OCI-LY1 (cell line): ENCODE results near the gene USF2.

Experiments
- H2AFZ ChIP-seq: fragments of 200-600 bp; sonication (generic), shearing (Covaris generic); 2 replicates; pipeline ENCODE4 v1.6.0; 2014; ENCODE audit warnings: antibody characterized with exemption, mild to moderate bottlenecking, low read length
- H3F3A ChIP-seq: fragments of 200-600 bp; sonication (generic), shearing (Covaris generic); 2 replicates; pipeline ENCODE4 v1.6.0; 2014; ENCODE audit warnings: mild to moderate bottlenecking, antibody characterized with exemption, low read length, moderate library complexity; ENCODE audit not compliant: insufficient read depth
- H3K27ac ChIP-seq: fragments of 200-600 bp; sonication (generic); 2 replicates; pipeline ENCODE4 v1.5.1; 2014; ENCODE audit warnings: low read length, mixed run types, mild to moderate bottlenecking, low read depth; ENCODE audit not compliant: poor library complexity, severe bottlenecking
- H3K27me3 ChIP-seq: fragments of 200-600 bp; sonication (generic); 2 replicates; pipeline ENCODE4 v1.6.0; 2014; ENCODE audit warnings: antibody characterized with exemption, mild to moderate bottlenecking, low read length, moderate library complexity; ENCODE audit not compliant: insufficient read depth
- H3K36me3 ChIP-seq: fragments of 200-600 bp; sonication (generic); 2 replicates; pipeline ENCODE4 v1.6.1; 2014; ENCODE audit warnings: mild to moderate bottlenecking, antibody characterized with exemption, low read length, moderate library complexity, mixed read lengths; ENCODE audit not compliant: insufficient read depth
- H3K4me1 ChIP-seq: fragments of 200-600 bp; sonication (generic); 2 replicates; pipeline ENCODE4 v1.5.1; 2014; ENCODE audit warnings: mild to moderate bottlenecking, low read length, moderate library complexity; ENCODE audit not compliant: insufficient read depth, severe bottlenecking
- H3K4me2 ChIP-seq: fragments of 200-600 bp; sonication (generic), shearing (Covaris generic); 2 replicates; pipeline ENCODE4 v1.6.1; 2014; ENCODE audit warnings: low read length
- H3K4me3 ChIP-seq: fragments of 200-600 bp; sonication (generic); 2 replicates; pipeline ENCODE4 v1.5.1; 2014; ENCODE audit warnings: low read length, low read depth, mild to moderate bottlenecking, mixed read lengths; ENCODE audit not compliant: poor library complexity, severe bottlenecking
- H3K79me2 ChIP-seq: fragments of 200-600 bp; shearing (Covaris generic); 2 replicates; pipeline ENCODE4 v1.6.1; 2016; ENCODE audit warnings: mixed run types, low read length, mixed read lengths; ENCODE audit not compliant: insufficient read depth
- H3K9ac ChIP-seq: fragments of 200-600 bp; sonication (generic), shearing (Covaris generic); 2 replicates; pipeline ENCODE4 v1.6.1; 2014; ENCODE audit warnings: mild to moderate bottlenecking, low read length, mixed read lengths
- H3K9me2 ChIP-seq: fragments of 200-600 bp; sonication (generic), shearing (Covaris generic); 2 replicates; pipeline ENCODE4 v1.6.1; 2014; ENCODE audit warnings: low read depth, mild to moderate bottlenecking, low read length, mixed read lengths
- H3K9me3 ChIP-seq: fragments of 200-600 bp; shearing (Covaris generic); 2 replicates; pipeline ENCODE4 v1.6.1; 2014; ENCODE audit warnings: low read length, mixed read lengths
- H4K20me1 ChIP-seq: fragments of 200-600 bp; sonication (generic), shearing (Covaris generic); 2 replicates; pipeline ENCODE4 v1.6.0; 2016; ENCODE audit warnings: mild to moderate bottlenecking, low read length; ENCODE audit not compliant: insufficient read depth
- EZH2 ChIP-seq: fragments of 200-600 bp; sonication (generic), shearing (Covaris generic); IDR thresholded peaks from 2 replicates; pipeline ENCODE4 v1.8.0; 2017; ENCODE audit warnings: borderline replicate concordance, mixed run types, mild to moderate bottlenecking, antibody characterized with exemption, low read length, moderate library complexity, mixed read lengths
- TF ChIP-seq, protein P1 (sequence below): fragments of 200-600 bp; sonication (generic), shearing (Covaris generic); IDR thresholded peaks from 2 replicates; pipeline ENCODE4 v1.5.1; 2017; ENCODE audit warnings: mild to moderate bottlenecking, antibody characterized with exemption, low read length, moderate library complexity, mixed read lengths

Gene USF2

GRCh38 chr19:35222373-35223015 is 46.3 kb upstream of the USF2 start:
- peak overlapping the region; percentile 71 for H3K27ac ChIP-seq
- H3K9ac ChIP-seq: no peak overlapping the region
- TF ChIP-seq, protein P1, sequence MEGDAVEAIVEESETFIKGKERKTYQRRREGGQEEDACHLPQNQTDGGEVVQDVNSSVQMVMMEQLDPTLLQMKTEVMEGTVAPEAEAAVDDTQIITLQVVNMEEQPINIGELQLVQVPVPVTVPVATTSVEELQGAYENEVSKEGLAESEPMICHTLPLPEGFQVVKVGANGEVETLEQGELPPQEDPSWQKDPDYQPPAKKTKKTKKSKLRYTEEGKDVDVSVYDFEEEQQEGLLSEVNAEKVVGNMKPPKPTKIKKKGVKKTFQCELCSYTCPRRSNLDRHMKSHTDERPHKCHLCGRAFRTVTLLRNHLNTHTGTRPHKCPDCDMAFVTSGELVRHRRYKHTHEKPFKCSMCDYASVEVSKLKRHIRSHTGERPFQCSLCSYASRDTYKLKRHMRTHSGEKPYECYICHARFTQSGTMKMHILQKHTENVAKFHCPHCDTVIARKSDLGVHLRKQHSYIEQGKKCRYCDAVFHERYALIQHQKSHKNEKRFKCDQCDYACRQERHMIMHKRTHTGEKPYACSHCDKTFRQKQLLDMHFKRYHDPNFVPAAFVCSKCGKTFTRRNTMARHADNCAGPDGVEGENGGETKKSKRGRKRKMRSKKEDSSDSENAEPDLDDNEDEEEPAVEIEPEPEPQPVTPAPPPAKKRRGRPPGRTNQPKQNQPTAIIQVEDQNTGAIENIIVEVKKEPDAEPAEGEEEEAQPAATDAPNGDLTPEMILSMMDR: no peak
- TF ChIP-seq EZH2: no peak
- H4K20me1 ChIP-seq: no peaks in the 10 kb centered on the region
- peaks cover 26% of the 10 kb centered on the region for H3K4me1 ChIP-seq
- peaks cover 5% of the 10 kb centered on the region; the same call in 1 of the 2 replicates for H3K9me3 ChIP-seq
- no peak overlapping the region for H3K4me3 ChIP-seq
- no peak overlapping the region for H3K4me2 ChIP-seq
- no peaks in the 10 kb centered on the region for H3K9me2 ChIP-seq
- H3K79me2 ChIP-seq: no peaks in the 10 kb centered on the region
- no peaks in the 10 kb centered on the region for H3K27me3 ChIP-seq
- H3F3A ChIP-seq: no peaks in the 10 kb centered on the region
- H3K36me3 ChIP-seq: no peaks in the 10 kb centered on the region; the same call in 1 of the 2 replicates
- H2AFZ ChIP-seq: no peak overlapping the region

DNA sequence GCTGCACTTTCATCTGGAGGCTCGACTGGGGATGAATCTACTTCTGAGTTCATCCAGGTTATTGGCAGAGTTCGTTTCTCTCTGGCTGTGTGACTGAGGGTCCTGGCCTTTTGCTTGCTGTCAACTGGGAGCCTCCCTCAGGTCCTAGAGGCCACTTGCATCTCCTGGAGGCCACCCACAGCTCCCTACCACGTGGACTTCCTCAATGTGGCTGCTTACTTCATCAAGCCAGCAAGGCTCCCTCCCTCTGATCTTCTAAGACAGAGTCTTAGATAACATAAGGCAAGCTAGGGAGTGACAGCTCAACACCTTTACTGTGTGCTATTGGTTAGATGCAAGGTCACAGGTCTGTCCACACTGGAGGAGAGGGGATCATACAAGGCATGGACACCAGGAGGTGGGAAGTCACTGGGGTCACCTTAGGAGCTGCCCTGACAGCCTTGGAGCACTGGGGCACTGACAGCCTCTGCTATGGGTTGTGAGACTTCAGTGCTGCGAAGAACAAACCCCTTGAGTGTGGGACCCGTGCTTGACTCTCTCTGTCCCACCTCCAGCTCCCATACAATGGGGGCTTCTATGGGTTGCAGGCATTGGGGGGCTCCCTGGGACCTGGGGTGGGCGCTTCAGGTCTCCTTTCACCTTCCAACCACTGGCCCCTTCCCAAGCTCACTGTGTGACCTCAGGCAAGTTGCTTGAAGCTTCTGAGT is 45.5 kb upstream of the USF2 start:
- Histone ChIP-seq H2AFZ (no peak overlapping the region), H3K4me2 (no peak overlapping the region)

GRCh38 chr19:35223862-35224505 is 44.8 kb upstream of the USF2 start:
- no peaks in the 10 kb centered on the region for H3K79me2 ChIP-seq
- H3K9me3 ChIP-seq: peaks cover 1% of the 10 kb centered on the region; the same call in 1 of the 2 replicates
- H3K9me2 ChIP-seq: no peaks in the 10 kb centered on the region
- H3K27me3 ChIP-seq: no peaks in the 10 kb centered on the region
- no peaks in the 10 kb centered on the region for H4K20me1 ChIP-seq
- no peaks in the 10 kb centered on the region for H3K36me3 ChIP-seq
- H2AFZ ChIP-seq: no peak overlapping the region
- H3K9ac ChIP-seq: 0 out of 2 replicates have a peak overlapping the region, but pooled peaks have one; percentile 47
- TF ChIP-seq, protein P1: no peak
- TF ChIP-seq EZH2: no peak
- no peaks in the 10 kb centered on the region for H3F3A ChIP-seq
- H3K4me3 ChIP-seq: no peak overlapping the region
- peak overlapping the region; percentile 71 for H3K27ac ChIP-seq
- peaks cover 26% of the 10 kb centered on the region for H3K4me1 ChIP-seq
- peak overlapping the region; percentile 60; the same call in 1 of the 2 replicates for H3K4me2 ChIP-seq

More for the DNA sequence above, 45.5 kb upstream of the USF2 start:
- no peak overlapping the region for H3K4me3 ChIP-seq
- no peaks in the 10 kb centered on the region for H4K20me1 ChIP-seq
- H3K9me2 ChIP-seq: no peaks in the 10 kb centered on the region
- H3K36me3 ChIP-seq: no peaks in the 10 kb centered on the region
- peaks cover 3% of the 10 kb centered on the region; the same call in 1 of the 2 replicates for H3K9me3 ChIP-seq
- H3K27me3 ChIP-seq: no peaks in the 10 kb centered on the region
- H3K9ac ChIP-seq: no peak overlapping the region
- H3K27ac ChIP-seq: peak overlapping the region; percentile 71
- H3K79me2 ChIP-seq: no peaks in the 10 kb centered on the region
- no peak for TF ChIP-seq EZH2
- TF ChIP-seq, protein P1: no peak
- no peaks in the 10 kb centered on the region for H3F3A ChIP-seq
- peaks cover 26% of the 10 kb centered on the region for H3K4me1 ChIP-seq
